A673 (cell line): ENCODE results near the gene PIK3IP1. TPM values are rescaled to one million over a fixed set of nuclear protein-coding genes. Genes with fewer than 3 reads are reported as not detected.

ENCODE experiments used
- BruUV-seq: library from RNA; stranded (reverse); fragments of 400-500 nt; replicated peaks from 2 replicates; lab custom pipeline; 2021; lab: Mats Ljungman, UMichigan
- CTCF ChIA-PET: fragments of 300-600 bp; sonication (Branson Sonifier 250); formaldehyde crosslinking; loops from one replicate; lab custom pipeline; 2022; ENCODE audit warnings: antibody characterized with exemption; lab: Charles Lee
- POLR2A ChIA-PET: fragments of 300-600 bp; sonication (Branson Sonifier 250); formaldehyde crosslinking; loops from one replicate; lab custom pipeline; 2022; ENCODE audit warnings: antibody characterized with exemption; ENCODE audit not compliant: low non-redundant PET; lab: Charles Lee
- DNase-seq: peaks from one replicate; pipeline ENCODE4 v3.0.0-alpha.2; 2015; ENCODE audit warnings: low spot score
- H3K27ac ChIP-seq: fragments of 200-600 bp; sonication (generic); 2 replicates; pipeline ENCODE4 v1.5.1; 2016; ENCODE audit warnings: mixed run types, low read depth, mild to moderate bottlenecking, mixed read lengths, antibody characterized with exemption, low read length; ENCODE audit not compliant: poor library complexity, severe bottlenecking
- H3K27me3 ChIP-seq: fragments of 200-600 bp; sonication (generic); replicated peaks from 2 replicates; pipeline ENCODE4 v1.6.1; 2017; ENCODE audit warnings: mixed run types, low read depth, mild to moderate bottlenecking, mixed read lengths, antibody characterized with exemption, low read length; ENCODE audit not compliant: insufficient read depth, poor library complexity
- H3K36me3 ChIP-seq: fragments of 200-600 bp; sonication (generic); 2 replicates; pipeline ENCODE4 v1.6.1; 2016; ENCODE audit warnings: mixed run types, mild to moderate bottlenecking, mixed read lengths, antibody characterized with exemption, low read length; ENCODE audit not compliant: insufficient read depth, poor library complexity, severe bottlenecking
- H3K4me1 ChIP-seq: fragments of 200-600 bp; sonication (generic); 2 replicates; pipeline ENCODE4 v1.6.1; 2017; ENCODE audit warnings: mixed run types, mild to moderate bottlenecking, mixed read lengths, antibody characterized with exemption, low read length; ENCODE audit not compliant: insufficient read depth, poor library complexity, severe bottlenecking
- H3K4me3 ChIP-seq: fragments of 200-600 bp; sonication (generic); 2 replicates; pipeline ENCODE4 v1.5.1; 2016; ENCODE audit warnings: low read depth, mixed run types, mild to moderate bottlenecking, mixed read lengths, low read length; ENCODE audit not compliant: poor library complexity, severe bottlenecking
- H3K9me3 ChIP-seq: fragments of 200-600 bp; sonication (generic); 2 replicates; pipeline ENCODE4 v1.6.1; 2016; ENCODE audit warnings: mixed run types, low read depth, mild to moderate bottlenecking, mixed read lengths, antibody characterized with exemption, low read length; ENCODE audit not compliant: poor library complexity, severe bottlenecking
- CTCF ChIP-seq: fragments of 300-800, 200-600 bp; sonication (generic); conservative IDR thresholded peaks from 2 replicates; pipeline ENCODE4 v1.5.1; 2017; ENCODE audit warnings: low read depth, mild to moderate bottlenecking, antibody characterized with exemption, low read length, moderate library complexity, mixed read lengths
- EZH2 ChIP-seq: fragments of 200-600 bp; sonication (generic); IDR thresholded peaks from 2 replicates; pipeline ENCODE4 v1.6.1; 2017; ENCODE audit warnings: borderline replicate concordance, low read depth, mild to moderate bottlenecking, mixed read lengths, antibody characterized with exemption, low read length; ENCODE audit not compliant: poor library complexity, severe bottlenecking
- intact Hi-C: fragments of 100-400 bp; cut with micrococcal nuclease; formaldehyde crosslinking; loops from one replicate; pipeline ENCODE4 v1.10.0; 2022; ENCODE audit not compliant: unreplicated experiment
- total RNA-seq: library from RNA; stranded (reverse); gene quantifications from 2 replicates; pipeline ENCODE4 v1.2.3, GENCODE V29; 2021

Gene PIK3IP1
- total RNA-seq, 1 experiment from 2014 or later = 0.24 TPM

- no peak for TF ChIP-seq CTCF
- no peak for TF ChIP-seq EZH2
- Histone ChIP-seq H3K36me3 (no peaks in the 10 kb centered on the region), H3K9me3 (no peaks in the 10 kb centered on the region), H3K4me3 (no peak overlapping the region), H3K27ac (no peak overlapping the region), H3K27me3 (no peaks in the 10 kb centered on the region), H3K4me1 (no peaks in the 10 kb centered on the region)
- BruUV-seq = no TSS peak
- no peak for DNase-seq
- intact Hi-C loops = no loop called here
- POLR2A ChIA-PET = no interaction called here
- CTCF ChIA-PET = no interaction called here
Observed at GRCh38 chr22:31235081-31235480, 57.2 kb downstream of the PIK3IP1 start.

- Histone ChIP-seq H3K27ac (no peak overlapping the region), H3K36me3 (no peaks in the 10 kb centered on the region), H3K9me3 (no peaks in the 10 kb centered on the region), H3K4me3 (no peak overlapping the region), H3K4me1 (no peaks in the 10 kb centered on the region), H3K27me3 (no peaks in the 10 kb centered on the region)
- CTCF ChIA-PET = no interaction called here
- TF ChIP-seq CTCF (no peak), EZH2 (no peak)
- no peak for DNase-seq
- intact Hi-C loops = no loop called here
- no TSS peak for BruUV-seq
- POLR2A ChIA-PET = no interaction called here
Observed at GRCh38 chr22:31233001-31233400, 59.3 kb downstream of the PIK3IP1 start.

Other genes with a start within 250 kb of the PIK3IP1 start
- 40.0 and 43.7 TPM in 2 replicates for gene SMTN, start 211.2 kb downstream of the PIK3IP1 start, total RNA-seq
- gene SELENOM, start 184.9 kb downstream of the PIK3IP1 start, total RNA-seq = 3.2 and 5.0 TPM in 2 replicates
- gene INPP5J, start 169.5 kb downstream of the PIK3IP1 start, total RNA-seq = 4.6 and 4.8 TPM in 2 replicates
- 20.4 and 21.5 TPM in 2 replicates for gene PLA2G3, start 152.0 kb downstream of the PIK3IP1 start, total RNA-seq
- gene RNF185, start 132.3 kb downstream of the PIK3IP1 start, total RNA-seq = 28.2 and 31.8 TPM in 2 replicates
- gene LIMK2, start 80.2 kb downstream of the PIK3IP1 start, total RNA-seq = 27.9 and 33.4 TPM in 2 replicates
- 53.4 and 58.5 TPM in 2 replicates for gene PATZ1, start 53.9 kb upstream of the PIK3IP1 start, total RNA-seq
- 115 and 116 TPM in 2 replicates for gene DRG1, start 107.1 kb upstream of the PIK3IP1 start, total RNA-seq
- 47.7 and 55.5 TPM in 2 replicates for gene EIF4ENIF1, start 197.4 kb upstream of the PIK3IP1 start, total RNA-seq
- 61.1 and 61.6 TPM in 2 replicates for gene SFI1, start 204.0 kb upstream of the PIK3IP1 start, total RNA-seq